ENCODE results near the gene CSF1R. TPM values are rescaled to one million over a fixed set of nuclear protein-coding genes. Genes with fewer than 3 reads are reported as not detected.
"Not testable (repeated sequence)": the region's sequence is repeated elsewhere in the genome, so short reads cannot be mapped to it uniquely, and the experiment has no call there.

CSF1R gene
- total RNA-seq, 1 experiment from 2014 or later: 5.8 TPM

GRCh38 chr5:150052956-150053712 lies 33.2 kb downstream of the CSF1R start:
- TF ChIP-seq CTCF (IDR thresholded peaks at IDR 0.05; ENCODE audit: insufficient read depth in 1 of 2, low read depth in 1 of 2, low read length in 1 of 2, severe bottlenecking in 1 of 2, unreplicated experiment in 1 of 2): no peak
- BruUV-seq (replicated peaks): no TSS peak
- Mint-ChIP-seq H3K9me3 (ENCODE audit: unreplicated experiment) (no peaks in the 10 kb centered on the region), H3K36me3 (ENCODE audit: insufficient read depth, unreplicated experiment) (peaks cover 73% of the 10 kb centered on the region), H3K4me1 (ENCODE audit: low read depth, unreplicated experiment) (no peaks in the 10 kb centered on the region), H3K27ac (ENCODE audit: unreplicated experiment) (no peak overlapping the region), H3K27me3 (ENCODE audit: insufficient read depth, unreplicated experiment) (no peaks in the 10 kb centered on the region), H3K4me3 (ENCODE audit: unreplicated experiment) (no peak overlapping the region)
- H3K4me3 ChIP-seq (ENCODE audit: low read depth, low read length): no peak overlapping the region
- intact Hi-C loops (cut with micrococcal nuclease; ENCODE audit: unreplicated experiment): no loop called here
- peaks cover 7% of the 10 kb centered on the region for H3K36me3 ChIP-seq (ENCODE audit: control insufficient read depth, insufficient read depth, low read length)
- H3K4me1 ChIP-seq: no peaks in the 10 kb centered on the region
- H3K9me3 ChIP-seq: no peaks in the 10 kb centered on the region
- ChIA-PET POLR2A (no interaction called here), CTCF (interaction anchor here (0.6 kb wide), 1 partner anchor 50 kb away, joined by 3 read pairs; no protein-coding TSS in a partner anchor)
- no peak for DNase-seq
- no peaks in the 10 kb centered on the region for H3K27me3 ChIP-seq (replicated peaks; ENCODE audit: control insufficient read depth, insufficient read depth, low read length)

DNA sequence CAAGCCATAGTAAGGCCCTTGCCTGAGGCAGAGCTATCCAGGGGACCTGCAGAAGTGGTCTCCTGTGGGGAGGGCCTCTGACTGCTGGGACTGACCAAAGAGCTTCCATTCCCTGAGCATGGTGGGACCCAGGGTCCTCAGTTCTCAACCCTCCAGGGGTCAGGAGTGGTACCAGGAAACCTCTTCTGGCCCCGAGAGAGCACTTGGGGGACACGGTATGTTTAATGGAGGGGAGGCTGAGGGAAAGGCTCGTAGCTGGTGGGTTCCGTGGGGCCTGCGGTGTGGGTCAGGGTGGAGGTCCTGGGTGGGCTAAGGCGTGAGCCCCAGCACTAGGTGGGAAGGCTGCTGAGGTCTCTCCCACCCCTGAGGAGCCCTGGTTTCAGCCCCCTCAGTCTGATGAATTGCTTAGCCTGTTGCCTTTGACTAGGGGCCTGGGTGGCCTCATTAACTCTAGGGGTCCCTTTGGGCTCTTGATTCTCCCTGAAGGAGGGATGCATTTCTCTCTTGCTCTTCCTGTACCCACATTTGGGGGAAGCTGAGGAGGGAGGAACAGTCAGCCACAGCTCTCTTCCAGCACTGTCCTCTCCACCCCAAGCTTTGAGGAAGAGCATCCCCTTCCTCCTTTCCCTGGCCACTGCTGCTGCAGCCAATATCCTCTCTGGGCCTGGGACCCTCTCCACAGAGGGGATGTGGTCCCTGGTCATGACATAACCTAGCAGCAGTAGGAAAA lies 34.0 kb downstream of the CSF1R start:
- no peak for DNase-seq
- Mint-ChIP-seq H3K36me3 (ENCODE audit: insufficient read depth, unreplicated experiment) (peaks cover 71% of the 10 kb centered on the region), H3K27ac (ENCODE audit: unreplicated experiment) (no peak overlapping the region), H3K4me3 (ENCODE audit: unreplicated experiment) (no peak overlapping the region), H3K4me1 (ENCODE audit: low read depth, unreplicated experiment) (no peaks in the 10 kb centered on the region), H3K27me3 (ENCODE audit: insufficient read depth, unreplicated experiment) (no peaks in the 10 kb centered on the region), H3K9me3 (ENCODE audit: unreplicated experiment) (no peaks in the 10 kb centered on the region)
- Histone ChIP-seq H3K36me3 (ENCODE audit: control insufficient read depth, insufficient read depth, low read length) (peaks cover 7% of the 10 kb centered on the region), H3K27me3 (replicated peaks; ENCODE audit: control insufficient read depth, insufficient read depth, low read length) (no peaks in the 10 kb centered on the region), H3K9me3 (no peaks in the 10 kb centered on the region), H3K4me3 (ENCODE audit: low read depth, low read length) (no peak overlapping the region), H3K4me1 (no peaks in the 10 kb centered on the region)
- CTCF ChIA-PET: no interaction called here
- intact Hi-C loops (cut with micrococcal nuclease; ENCODE audit: unreplicated experiment): no loop called here
- BruUV-seq (replicated peaks): no TSS peak
- POLR2A ChIA-PET: no interaction called here
- TF ChIP-seq CTCF (IDR thresholded peaks at IDR 0.05; ENCODE audit: insufficient read depth in 1 of 2, low read depth in 1 of 2, low read length in 1 of 2, severe bottlenecking in 1 of 2, unreplicated experiment in 1 of 2): no peak

DNA sequence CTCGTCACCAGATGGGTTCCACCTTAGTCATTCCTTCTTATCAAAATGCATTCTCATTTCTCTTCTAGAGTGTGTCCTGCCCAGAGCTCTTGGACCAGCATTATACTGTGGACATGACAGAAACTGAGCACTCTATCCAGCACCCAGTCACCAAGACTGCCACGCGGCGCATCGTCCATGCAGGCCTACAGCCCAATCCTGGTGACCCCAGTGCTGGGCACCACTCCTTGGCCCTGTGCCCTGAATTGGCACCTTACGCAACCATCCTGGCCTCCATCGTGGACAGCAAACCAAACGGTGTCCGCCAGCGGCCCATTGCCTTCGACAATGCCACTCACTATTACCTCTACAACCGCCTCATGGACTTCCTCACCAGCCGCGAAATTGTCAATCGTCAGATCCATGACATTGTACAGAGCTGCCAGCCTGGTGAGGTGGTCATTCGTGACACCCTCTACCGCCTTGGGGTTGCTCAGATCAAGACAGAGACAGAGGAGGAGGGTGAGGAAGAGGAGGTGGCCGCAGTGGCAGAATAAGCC lies 34.6 kb downstream of the CSF1R start:
- H3K27ac Mint-ChIP-seq (ENCODE audit: unreplicated experiment): no peak overlapping the region
- no peak for TF ChIP-seq CTCF (IDR thresholded peaks at IDR 0.05; ENCODE audit: insufficient read depth in 1 of 2, low read depth in 1 of 2, low read length in 1 of 2, severe bottlenecking in 1 of 2, unreplicated experiment in 1 of 2)

GRCh38 chr5:150050172-150050811 lies 36.1 kb downstream of the CSF1R start:
- intact Hi-C loops (cut with micrococcal nuclease; ENCODE audit: unreplicated experiment); H3K36me3 ChIP-seq (ENCODE audit: control insufficient read depth, insufficient read depth, low read length); H3K4me1 Mint-ChIP-seq (ENCODE audit: low read depth, unreplicated experiment); POLR2A ChIA-PET; H3K27me3 ChIP-seq (replicated peaks; ENCODE audit: control insufficient read depth, insufficient read depth, low read length); DNase-seq; H3K4me3 Mint-ChIP-seq (ENCODE audit: unreplicated experiment); CTCF ChIA-PET; H3K27me3 Mint-ChIP-seq (ENCODE audit: insufficient read depth, unreplicated experiment); H3K9me3 Mint-ChIP-seq (ENCODE audit: unreplicated experiment); H3K4me3 ChIP-seq (ENCODE audit: low read depth, low read length); H3K9me3 ChIP-seq; BruUV-seq (replicated peaks); H3K4me1 ChIP-seq; H3K27ac Mint-ChIP-seq (ENCODE audit: unreplicated experiment): not testable (repeated sequence)
- H3K36me3 Mint-ChIP-seq (ENCODE audit: insufficient read depth, unreplicated experiment): peaks cover 69% of the 10 kb centered on the region

More for the DNA sequence above, 34.6 kb downstream of the CSF1R start:
- no peak for DNase-seq
- POLR2A ChIA-PET: no interaction called here
- H3K9me3 Mint-ChIP-seq (ENCODE audit: unreplicated experiment): no peaks in the 10 kb centered on the region
- CTCF ChIA-PET: no interaction called here
- intact Hi-C loops (cut with micrococcal nuclease; ENCODE audit: unreplicated experiment): no loop called here
- no peaks in the 10 kb centered on the region for H3K4me1 Mint-ChIP-seq (ENCODE audit: low read depth, unreplicated experiment)
- H3K4me3 Mint-ChIP-seq (ENCODE audit: unreplicated experiment): no peak overlapping the region
- no peak overlapping the region for H3K4me3 ChIP-seq (ENCODE audit: low read depth, low read length)
- peaks cover 66% of the 10 kb centered on the region for H3K36me3 Mint-ChIP-seq (ENCODE audit: insufficient read depth, unreplicated experiment)
- H3K9me3 ChIP-seq: no peaks in the 10 kb centered on the region
- H3K27me3 Mint-ChIP-seq (ENCODE audit: insufficient read depth, unreplicated experiment): no peaks in the 10 kb centered on the region
- no peaks in the 10 kb centered on the region for H3K27me3 ChIP-seq (replicated peaks; ENCODE audit: control insufficient read depth, insufficient read depth, low read length)
- no peaks in the 10 kb centered on the region for H3K4me1 ChIP-seq
- H3K36me3 ChIP-seq (ENCODE audit: control insufficient read depth, insufficient read depth, low read length): peaks cover 7% of the 10 kb centered on the region
- no TSS peak for BruUV-seq (replicated peaks)
